ENCODE measurements around the gene SCIN. TPM values are rescaled to one million over a fixed set of nuclear protein-coding genes. Genes with fewer than 3 reads are reported as not detected.
"Not testable (repeated sequence)": the region's sequence is repeated elsewhere in the genome, so short reads cannot be mapped to it uniquely, and the experiment has no call there.

Gene SCIN
- total and polyA plus RNA-seq, 7 donors, result 0.08 to 0.17 (median 0.13) TPM; not detected in 3

DNA sequence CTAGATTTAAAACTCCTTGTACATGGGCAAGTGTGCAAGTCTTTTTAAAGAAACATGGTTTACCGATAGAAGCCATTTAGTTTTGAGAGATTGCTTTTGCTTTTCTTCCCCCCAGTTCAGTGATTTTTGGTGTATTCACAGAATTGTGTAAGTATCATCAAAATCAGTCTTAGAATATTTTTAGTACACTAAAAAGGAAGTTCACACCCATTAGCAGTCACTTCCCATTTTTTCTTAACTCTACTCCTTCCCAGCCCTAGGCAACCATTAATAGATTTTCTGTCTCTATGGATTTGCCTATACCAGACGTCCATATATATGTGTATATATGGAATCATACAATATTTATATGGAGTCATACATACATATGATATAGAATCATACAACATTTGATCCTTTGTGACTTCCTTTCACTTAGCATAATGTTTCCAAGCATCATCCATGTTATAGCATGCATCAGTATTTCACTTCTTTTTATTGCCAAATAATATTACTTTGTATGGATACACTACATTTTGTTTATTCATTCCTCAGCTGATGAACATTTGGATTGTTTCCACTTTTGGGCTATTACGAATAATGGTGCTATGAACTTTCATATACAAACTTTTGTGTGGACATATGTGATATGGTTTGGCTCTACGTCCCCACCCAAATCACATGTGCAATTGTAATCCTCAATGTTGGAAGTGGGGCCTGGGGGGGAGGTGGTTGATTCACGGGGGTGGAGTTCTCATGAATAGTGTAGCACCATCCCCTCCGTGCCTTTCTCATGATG, 100.4 kb downstream of the SCIN start:
- H3K27me3 ChIP-seq (ENCODE audit: insufficient read depth in 3 of 3, low read length in 2 of 3), result no peaks in the 10 kb centered on the region
- H3K36me3 ChIP-seq (ENCODE audit: insufficient read depth in 1 of 2, low read depth in 1 of 2), result no peaks in the 10 kb centered on the region
- no peak overlapping the region for H3K4me3 ChIP-seq
- DNase-seq, result no peak
- peaks cover 4% of the 10 kb centered on the region for H3K4me1 ChIP-seq
- H3K27ac ChIP-seq, result no peak overlapping the region
- no peak for ATAC-seq
- H3K9me3 ChIP-seq, result no peaks in the 10 kb centered on the region
- intact Hi-C loops (cut with DNase I), result no loop called here
- WGBS, 3 donors, result 75 to 82% (median 78%) methylated on average over 6 of the region's 6 CpGs
- TF ChIP-seq, protein P1, sequence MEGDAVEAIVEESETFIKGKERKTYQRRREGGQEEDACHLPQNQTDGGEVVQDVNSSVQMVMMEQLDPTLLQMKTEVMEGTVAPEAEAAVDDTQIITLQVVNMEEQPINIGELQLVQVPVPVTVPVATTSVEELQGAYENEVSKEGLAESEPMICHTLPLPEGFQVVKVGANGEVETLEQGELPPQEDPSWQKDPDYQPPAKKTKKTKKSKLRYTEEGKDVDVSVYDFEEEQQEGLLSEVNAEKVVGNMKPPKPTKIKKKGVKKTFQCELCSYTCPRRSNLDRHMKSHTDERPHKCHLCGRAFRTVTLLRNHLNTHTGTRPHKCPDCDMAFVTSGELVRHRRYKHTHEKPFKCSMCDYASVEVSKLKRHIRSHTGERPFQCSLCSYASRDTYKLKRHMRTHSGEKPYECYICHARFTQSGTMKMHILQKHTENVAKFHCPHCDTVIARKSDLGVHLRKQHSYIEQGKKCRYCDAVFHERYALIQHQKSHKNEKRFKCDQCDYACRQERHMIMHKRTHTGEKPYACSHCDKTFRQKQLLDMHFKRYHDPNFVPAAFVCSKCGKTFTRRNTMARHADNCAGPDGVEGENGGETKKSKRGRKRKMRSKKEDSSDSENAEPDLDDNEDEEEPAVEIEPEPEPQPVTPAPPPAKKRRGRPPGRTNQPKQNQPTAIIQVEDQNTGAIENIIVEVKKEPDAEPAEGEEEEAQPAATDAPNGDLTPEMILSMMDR (IDR thresholded peaks at IDR 0.05), result no peak

DNA sequence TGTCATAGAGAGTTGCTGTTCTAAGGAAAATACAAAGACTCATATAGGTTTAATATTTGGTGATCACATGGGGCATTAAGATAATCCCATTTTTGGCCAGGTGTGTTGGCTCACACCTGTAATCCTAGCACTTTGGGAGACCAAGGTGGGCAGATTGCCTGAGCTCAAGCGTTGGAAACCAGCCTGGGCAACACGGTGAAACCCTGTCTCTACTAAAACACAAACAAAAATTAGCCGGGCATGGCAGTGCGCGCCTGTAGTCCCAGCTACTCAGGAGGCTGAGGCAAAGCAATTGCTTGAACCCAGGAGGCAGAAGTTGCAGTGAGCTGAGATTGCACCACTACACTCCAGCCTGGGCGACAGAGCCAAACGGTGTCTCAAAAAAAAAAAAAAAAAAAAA, 102.9 kb downstream of the SCIN start:
- H3K4me1 ChIP-seq; H3K9me3 ChIP-seq; H3K36me3 ChIP-seq (ENCODE audit: insufficient read depth in 1 of 2, low read depth in 1 of 2); intact Hi-C loops (cut with DNase I); ATAC-seq; H3K4me3 ChIP-seq; DNase-seq; H3K27ac ChIP-seq; H3K27me3 ChIP-seq (ENCODE audit: insufficient read depth in 3 of 3, low read length in 2 of 3): not testable (repeated sequence)
- 82 to 85% (median 82%) methylated on average over 7 of the region's 7 CpGs for WGBS, 3 donors

DNA sequence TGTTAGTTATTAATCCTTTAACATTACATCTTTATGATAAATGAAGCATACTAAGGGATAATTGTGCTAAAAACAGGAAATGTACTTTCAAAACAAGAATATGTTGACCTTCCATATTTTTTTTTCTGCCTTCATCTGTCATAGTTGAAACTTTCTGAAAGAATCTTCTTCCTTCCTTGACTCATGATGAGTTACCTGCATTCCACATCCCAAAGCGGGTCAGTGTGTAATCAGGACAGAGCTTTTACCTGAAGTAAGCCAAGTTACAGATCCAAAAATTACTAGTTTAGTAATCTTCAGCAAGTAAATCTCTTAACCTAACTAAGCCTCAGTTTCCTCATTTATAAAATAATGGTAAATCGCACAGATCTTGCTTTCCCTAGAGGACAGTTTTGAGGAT, 103.5 kb downstream of the SCIN start:
- ATAC-seq (no peak), DNase-seq (no peak)
- Histone ChIP-seq H3K9me3 (no peaks in the 10 kb centered on the region), H3K27ac (no peak overlapping the region), H3K4me3 (no peak overlapping the region), H3K4me1 (peaks cover 4% of the 10 kb centered on the region), H3K36me3 (ENCODE audit: insufficient read depth in 1 of 2, low read depth in 1 of 2) (no peaks in the 10 kb centered on the region), H3K27me3 (ENCODE audit: insufficient read depth in 3 of 3, low read length in 2 of 3) (no peaks in the 10 kb centered on the region)
- 95 to 99% (median 97%) methylated on average over 2 of the region's 2 CpGs for WGBS, 3 donors
- TF ChIP-seq, protein P1 (IDR thresholded peaks at IDR 0.05), result no peak
- intact Hi-C loops (cut with DNase I), result no loop called here

DNA sequence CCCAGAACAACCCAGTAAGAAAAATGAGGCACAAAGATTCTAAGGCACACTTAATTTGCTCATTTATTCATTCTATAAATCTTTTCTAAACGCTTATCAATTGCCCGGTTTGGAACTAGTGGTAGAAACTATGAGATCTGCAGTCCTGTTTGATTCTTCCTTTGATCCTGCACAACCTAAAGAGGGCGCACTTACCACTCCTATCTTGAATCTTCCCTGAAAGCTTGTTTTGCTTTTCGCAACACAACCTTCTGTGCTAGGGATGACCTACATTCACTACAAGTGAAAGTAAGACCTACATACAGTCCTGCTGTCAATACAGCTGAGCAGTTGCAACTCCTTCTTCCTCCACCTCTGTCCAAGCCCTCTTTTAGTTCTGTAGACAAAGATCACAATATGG, 104.3 kb downstream of the SCIN start:
- ATAC-seq, result peak in 3 of 4 donors; percentile 51 to 65 (median 62)

More for the DNA sequence above, 104.3 kb downstream of the SCIN start:
- TF ChIP-seq, protein P1 (IDR thresholded peaks at IDR 0.05), result peak; percentile 17
- Histone ChIP-seq H3K9me3 (no peaks in the 10 kb centered on the region), H3K27me3 (ENCODE audit: insufficient read depth in 3 of 3, low read length in 2 of 3) (no peaks in the 10 kb centered on the region), H3K27ac (no peak overlapping the region), H3K36me3 (ENCODE audit: insufficient read depth in 1 of 2, low read depth in 1 of 2) (no peaks in the 10 kb centered on the region), H3K4me3 (no peak overlapping the region), H3K4me1 (peaks cover 4% of the 10 kb centered on the region)
- no peak for DNase-seq
- 76 to 88% (median 83%) methylated on average over 4 of the region's 4 CpGs for WGBS, 3 donors
- intact Hi-C loops (cut with DNase I), result no loop called here
